SK-N-MC (cell line): ENCODE measurements around the gene MCF2L.

Experiments
- FOXP2 ChIP-seq: optimal IDR thresholded peaks from 2 replicates; pipeline ENCODE3; 2011; ENCODE audit warnings: mild to moderate bottlenecking, moderate library complexity; ENCODE audit not compliant: insufficient read depth; ENCODE audit errors: extremely low read length, control extremely low read depth
- POLR2AphosphoS5 ChIP-seq: IDR thresholded peaks from 2 replicates; pipeline ENCODE4 v1.6.1; 2012; ENCODE audit warnings: mild to moderate bottlenecking, low read depth, low read length, borderline replicate concordance

- TF ChIP-seq POLR2AphosphoS5 = no peak
- TF ChIP-seq FOXP2 = no peak
Observed at GRCh38 chr13:113053801-113054604, 85.0 kb downstream of the MCF2L start.
